HG03342 (cell line): ENCODE data around the gene FBXO41.

ENCODE experiments used
- ATAC-seq: cut with Tn5 transposase; IDR thresholded peaks from one replicate; pipeline ENCODE4 v1.9.1; 2021; ENCODE audit warnings: mild to moderate bottlenecking, moderate library complexity; ENCODE audit not compliant: unreplicated experiment

The FBXO41 gene

GRCh38 chr2:73217826-73218225, 66.5 kb downstream of the FBXO41 start:
- no peak for ATAC-seq

- no peak for ATAC-seq
These were observed 67.1 kb downstream of the FBXO41 start for GRCh38 chr2:73217160-73217559.

DNA sequence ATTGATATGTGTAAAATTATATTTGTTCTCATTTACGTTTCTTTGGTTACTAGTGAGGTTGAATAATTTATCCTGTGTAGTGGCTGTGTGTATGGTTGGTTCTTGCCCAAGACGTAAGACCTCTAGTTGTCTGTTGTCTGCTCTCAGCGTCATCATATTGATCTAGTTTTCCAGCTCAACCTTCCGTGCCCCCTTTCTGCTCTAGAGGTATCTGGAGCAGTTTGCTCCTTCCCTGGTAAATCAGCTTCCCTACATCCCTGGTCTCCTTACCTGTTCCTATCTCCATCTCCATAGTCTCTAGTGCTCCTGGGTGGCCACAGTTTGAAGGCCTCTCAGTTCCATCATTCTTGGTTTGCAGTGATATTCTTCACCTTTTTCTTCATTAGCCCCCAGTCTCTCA, 69.0 kb downstream of the FBXO41 start:
- no peak for ATAC-seq

GRCh38 chr2:73214120-73215035, 69.9 kb downstream of the FBXO41 start, which contains the start of gene SMYD5:
Gene SMYD5 (plus strand): TSS chr2:73214245. CDS start chr2:73214267, 22 bp downstream.
- peak; percentile 90 for ATAC-seq

- peak; percentile 77 for ATAC-seq
These were observed 71.7 kb downstream of the FBXO41 start for GRCh38 chr2:73212448-73213176.

GRCh38 chr2:73212098-73212447, 72.2 kb downstream of the FBXO41 start:
- no peak for ATAC-seq

GRCh38 chr2:73210696-73211095, 73.6 kb downstream of the FBXO41 start:
- no peak for ATAC-seq

GRCh38 chr2:73210019-73210418, 74.3 kb downstream of the FBXO41 start:
- ATAC-seq: no peak

DNA sequence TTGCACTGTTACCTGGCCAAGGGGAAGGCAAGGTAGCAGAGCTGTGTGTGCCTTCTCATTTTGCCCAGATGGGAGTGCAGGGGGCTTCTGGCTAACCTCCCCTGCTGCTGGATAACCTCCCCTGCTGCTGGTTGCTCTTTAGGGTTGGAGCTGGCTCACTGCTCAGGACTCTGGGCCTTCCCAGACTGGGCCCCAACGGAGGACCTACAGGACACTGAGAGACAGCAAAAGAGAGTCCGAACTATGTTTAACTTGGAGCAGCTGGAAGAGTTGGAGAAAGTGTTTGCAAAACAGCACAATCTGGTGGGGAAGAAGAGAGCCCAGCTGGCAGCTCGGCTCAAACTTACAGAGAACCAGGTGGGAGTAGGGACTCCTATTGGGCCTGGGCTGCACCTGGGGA, 76.0 kb downstream of the FBXO41 start:
- no peak for ATAC-seq

DNA sequence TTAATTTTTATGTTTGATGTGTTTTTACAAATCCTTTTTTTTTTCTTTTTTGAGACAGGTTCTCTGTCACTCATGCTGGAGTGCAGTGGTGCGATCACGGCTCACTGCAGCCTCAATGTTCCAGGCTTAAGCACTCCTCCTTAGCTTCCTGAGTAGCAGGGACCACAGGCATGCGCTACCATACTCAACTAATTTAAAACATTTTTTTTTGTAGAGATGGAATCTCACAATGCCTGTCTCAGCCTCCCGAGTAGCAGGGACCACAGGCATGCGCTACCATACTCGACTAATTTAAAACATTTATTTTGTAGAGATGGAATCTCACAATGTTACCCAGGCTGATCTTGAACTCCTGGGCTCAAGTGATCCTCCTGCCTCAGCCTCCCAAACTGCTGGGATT, 78.7 kb downstream of the FBXO41 start:
- ATAC-seq: no peak
